Measurements from ENCODE around the gene RNF151.
"Not testable (repeated sequence)": the region's sequence is repeated elsewhere in the genome, so short reads cannot be mapped to it uniquely, and the experiment has no call there.

Gene RNF151

GRCh38 chr16:1960665-1961630 is 5.7 kb upstream of the RNF151 start:
- no peak for FAIRE-seq

- no peak for FAIRE-seq
Measured at GRCh38 chr16:1961651-1962067, 5.0 kb upstream of the RNF151 start.

- not testable (repeated sequence) for FAIRE-seq
Measured at GRCh38 chr16:1962161-1963153, 4.2 kb upstream of the RNF151 start.

GRCh38 chr16:1963806-1964505 is 2.7 kb upstream of the RNF151 start:
- FAIRE-seq: no peak

- FAIRE-seq: no peak
Measured at GRCh38 chr16:1964506-1965395, 1.9 kb upstream of the RNF151 start, which contains the start of gene RPS2. TSS of gene RPS2 (minus strand) at chr16:1964826. CDS start at chr16:1964625, 201 bp downstream.

GRCh38 chr16:1965396-1966001 is 1.2 kb upstream of the RNF151 start:
- no peak for FAIRE-seq

- no peak for FAIRE-seq
Measured at GRCh38 chr16:1968146-1968953, 1.7 kb downstream of the RNF151 start.

- FAIRE-seq: peak; percentile 51
Measured at GRCh38 chr16:1971796-1972489, 5.3 kb downstream of the RNF151 start, which contains the start of gene TBL3. TSS of gene TBL3 (plus strand) at chr16:1972053. CDS start at chr16:1972165, 112 bp downstream.

GRCh38 chr16:1972490-1972877 is 5.8 kb downstream of the RNF151 start:
- FAIRE-seq: no peak

- no peak for FAIRE-seq
Measured at GRCh38 chr16:1973461-1974156, 7.0 kb downstream of the RNF151 start.

GRCh38 chr16:1974157-1975070 is 7.8 kb downstream of the RNF151 start:
- FAIRE-seq: no peak

GRCh38 chr16:1975432-1976215 is 9.0 kb downstream of the RNF151 start:
- FAIRE-seq: no peak

- no peak for FAIRE-seq
Measured at GRCh38 chr16:1976216-1976520, 9.5 kb downstream of the RNF151 start.

GRCh38 chr16:1976951-1977874 is 10.6 kb downstream of the RNF151 start:
- FAIRE-seq: no peak

GRCh38 chr16:1977875-1978268 is 11.2 kb downstream of the RNF151 start:
- FAIRE-seq: no peak

All from islet of Langerhans (tissue), 1 donor.